Endothelial cell of umbilical vein (primary cell): ENCODE data around the gene CCDC92B. TPM values are rescaled to one million over a fixed set of nuclear protein-coding genes. Genes with fewer than 3 reads are reported as not detected.

Experiments
- BruUV-seq: library from RNA; stranded (reverse); fragments of 400-500 nt; replicated peaks from 2 replicates; lab custom pipeline; 2021; lab: Mats Ljungman, UMichigan
- CTCF ChIA-PET: fragments of 300-600, 350-600 bp; sonication (Branson Sonifier 250); formaldehyde crosslinking; loops from one replicate; lab custom pipeline; 2021; ENCODE audit warnings: antibody characterized with exemption, inconsistent platforms; lab: Charles Lee
- POLR2A ChIA-PET: fragments of 300-600, 350-600 bp; sonication (Branson Sonifier 250); formaldehyde crosslinking; loops from one replicate; lab custom pipeline; 2021; ENCODE audit warnings: antibody characterized with exemption, inconsistent platforms; lab: Charles Lee
- DNase-seq: peaks from one replicate; pipeline ENCODE4 v3.0.0-alpha.2; 2011; ENCODE audit warnings: low read depth, low spot score
- FAIRE-seq: peaks from 2 replicates; lab custom pipeline; 2011; peaks lifted over from hg19 to GRCh38; lab: Jason Lieb, UNC
- H2AFZ ChIP-seq: 2 replicates; pipeline ENCODE4 v1.6.0; 2012; ENCODE audit warnings: low read depth, low read length, control low read depth, inconsistent platforms
- H3K27ac ChIP-seq: 2 replicates; pipeline ENCODE4 v1.5.1; 2011; ENCODE audit warnings: low read depth, mild to moderate bottlenecking, control low read depth, low read length, moderate library complexity; ENCODE audit not compliant: insufficient read depth
- H3K27me3 ChIP-seq, 2 experiments: 2 replicates each; pipeline versions ENCODE4 v1.6.0 to v1.6.1; 2011; ENCODE audit warnings: low read length in 2 of 2, mixed read lengths in 1 of 2; ENCODE audit not compliant: control insufficient read depth in 2 of 2, insufficient read depth in 2 of 2
- H3K36me3 ChIP-seq, 2 experiments: 2 replicates in 1 of 2; 3 replicates in 1 of 2; pipeline ENCODE4 v1.5.1; 2011; ENCODE audit warnings: low read length in 2 of 2, mild to moderate bottlenecking in 1 of 2, moderate library complexity in 1 of 2; ENCODE audit not compliant: control insufficient read depth in 2 of 2, insufficient read depth in 2 of 2; ENCODE audit errors: extremely low read depth in 1 of 2
- H3K4me1 ChIP-seq: 3 replicates; pipeline ENCODE4 v1.5.1; 2011; ENCODE audit warnings: mild to moderate bottlenecking, low read length; ENCODE audit not compliant: control insufficient read depth, insufficient read depth; ENCODE audit errors: extremely low read depth
- H3K4me2 ChIP-seq: 2 replicates; pipeline ENCODE4 v1.6.1; 2011; ENCODE audit warnings: low read length, control low read depth, mixed read lengths; ENCODE audit not compliant: insufficient read depth
- H3K4me3 ChIP-seq, 3 experiments: fragments of 200-600 bp in 1 of 3; sonication (generic), shearing (Covaris generic) in 1 of 3; replicated peaks in 1 of 3; 2 replicates each; pipeline ENCODE4 v1.5.1; 2011 to 2016; ENCODE audit warnings: control low read depth in 3 of 3, low read length in 3 of 3, mild to moderate bottlenecking in 2 of 3, inconsistent platforms in 1 of 3, low read depth in 1 of 3, moderate library complexity in 1 of 3; ENCODE audit not compliant: insufficient read depth in 1 of 3
- H3K79me2 ChIP-seq: 2 replicates; pipeline ENCODE4 v1.6.0; 2012; ENCODE audit warnings: low read length, inconsistent platforms; ENCODE audit not compliant: control insufficient read depth, insufficient read depth
- H3K9ac ChIP-seq: replicated peaks from 2 replicates; pipeline ENCODE3; 2011; ENCODE audit warnings: low read length, control low read depth; ENCODE audit not compliant: insufficient read depth; ENCODE audit errors: extremely low read depth
- H3K9me1 ChIP-seq: replicated peaks from 3 replicates; pipeline ENCODE4 v1.6.0; 2011; ENCODE audit warnings: mild to moderate bottlenecking, low read length; ENCODE audit not compliant: control insufficient read depth, insufficient read depth; ENCODE audit errors: extremely low read depth
- H3K9me3 ChIP-seq: replicated peaks from 2 replicates; pipeline ENCODE4 v1.5.1; 2012; ENCODE audit warnings: low read length, inconsistent platforms; ENCODE audit not compliant: control insufficient read depth, insufficient read depth
- H4K20me1 ChIP-seq: replicated peaks from 2 replicates; pipeline ENCODE3; 2011; ENCODE audit warnings: mild to moderate bottlenecking, low read length; ENCODE audit not compliant: control insufficient read depth, insufficient read depth; ENCODE audit errors: extremely low read depth
- CTCF ChIP-seq, 2 donors: IDR thresholded peaks; 1 replicate in 1 of 2; 2 replicates in 1 of 2; pipeline ENCODE4 v1.5.1; 2011; ENCODE audit warnings: low read length in 2 of 2, mild to moderate bottlenecking in 2 of 2, moderate library complexity in 2 of 2, control low read depth in 1 of 2, inconsistent platforms in 1 of 2, low read depth in 1 of 2; ENCODE audit not compliant: insufficient read depth in 1 of 2; ENCODE audit errors: extremely low read depth in 1 of 2
- EZH2 ChIP-seq: IDR thresholded peaks from 2 replicates; pipeline ENCODE4 v1.6.1; 2012; ENCODE audit warnings: borderline replicate concordance, low read depth, mild to moderate bottlenecking, moderate library complexity, low read length, inconsistent platforms; ENCODE audit not compliant: severe bottlenecking
- FOS ChIP-seq: IDR thresholded peaks from 2 replicates; pipeline ENCODE4 v1.6.1; 2011; ENCODE audit warnings: mild to moderate bottlenecking, low read length, moderate library complexity, borderline replicate concordance; ENCODE audit not compliant: insufficient read depth
- GATA2 ChIP-seq: IDR thresholded peaks from 2 replicates; pipeline ENCODE4 v1.7.0; 2011; ENCODE audit warnings: low read depth, mild to moderate bottlenecking, moderate library complexity, mixed read lengths, low read length; ENCODE audit not compliant: insufficient read length, insufficient read depth
- JUN ChIP-seq: IDR thresholded peaks from 2 replicates; pipeline ENCODE4 v1.6.1; 2011; ENCODE audit warnings: borderline replicate concordance, low read depth; ENCODE audit not compliant: insufficient read length, insufficient read depth
- MAX ChIP-seq: IDR thresholded peaks from 2 replicates; pipeline ENCODE4 v1.6.1; 2011; ENCODE audit not compliant: insufficient read depth, insufficient read length
- MYC ChIP-seq: IDR thresholded peaks from one replicate; pipeline ENCODE4 v1.6.1; 2011; ENCODE audit warnings: mild to moderate bottlenecking, low read depth, low read length
- POLR2A ChIP-seq: IDR thresholded peaks from 2 replicates; pipeline ENCODE4 v1.6.1; 2012; ENCODE audit warnings: low read depth, mild to moderate bottlenecking, control low read depth, low read length
- POLR2AphosphoS5 ChIP-seq: IDR thresholded peaks from 2 replicates; pipeline ENCODE4 v1.6.1; 2012; ENCODE audit warnings: low read depth, mild to moderate bottlenecking, control low read depth, low read length, moderate library complexity; ENCODE audit not compliant: insufficient read depth
- dilution Hi-C: fragments of 300-500 bp; cut with MboI; formaldehyde crosslinking; loops from one replicate; pipeline ENCODE4 v1.15.0; 2019; ENCODE audit warnings: low sequenced_read_pairs; ENCODE audit not compliant: extremely low pct_ligation_motif_present
- intact Hi-C: fragments of 100-400 bp; cut with micrococcal nuclease; formaldehyde crosslinking; loops from one replicate; pipeline ENCODE4 v1.10.0; 2022
- polyA plus RNA-seq, 4 experiments: library from polyadenylated mRNA; depleted of rRNA in 3 of 4; stranded (reverse) in 3 of 4; unstranded in 1 of 4; fragments of >200 nt; gene quantifications; 2 replicates each; pipeline versions ENCODE4 v1.2.1 to v1.2.3, GENCODE V29; 2011 to 2012; ENCODE audit warnings: missing spikeins in 1 of 4
- total RNA-seq: library from RNA; stranded (reverse); gene quantifications from 2 replicates; pipeline ENCODE4 v1.2.3, GENCODE V29; 2021

CCDC92B gene
- total and polyA plus RNA-seq, 2 donors (not counting 3 experiments of a cell fraction or from before 2014, with no cell fraction given), result not detected

GRCh38 chr17:2730764-2731353 is 18.6 kb downstream of the CCDC92B start:
- DNase-seq (no peak), FAIRE-seq (no peak)
- H3K36me3 ChIP-seq, result no peaks in the 10 kb centered on the region
- H3K4me1 ChIP-seq, result no peaks in the 10 kb centered on the region
- ChIA-PET CTCF (no interaction called here), POLR2A (no interaction called here)
- no peaks in the 10 kb centered on the region for H3K9me1 ChIP-seq
- H3K9ac ChIP-seq, result no peak overlapping the region
- dilution Hi-C loops, result no loop called here
- H3K9me3 ChIP-seq, result no peaks in the 10 kb centered on the region
- H3K27me3 ChIP-seq, result peaks cover 0 to under 1% of the 10 kb centered on the region in 2 experiments
- no peak overlapping the region for H3K27ac ChIP-seq
- no peak overlapping the region for H3K4me3 ChIP-seq
- no peaks in the 10 kb centered on the region for H3K79me2 ChIP-seq
- intact Hi-C loops, result no loop called here
- TF ChIP-seq MAX (no peak), POLR2A (no peak), EZH2 (no peak), MYC (no peak), POLR2AphosphoS5 (no peak), CTCF (IDR thresholded peaks at IDR 0.05; ENCODE audit: extremely low read depth in 1 of 2, insufficient read depth in 1 of 2, low read depth in 1 of 2, low read length in 2 of 2) (no peak), JUN (no peak), GATA2 (no peak), FOS (no peak)
- no TSS peak for BruUV-seq
- H2AFZ ChIP-seq, result no peak overlapping the region
- no peak overlapping the region for H3K4me2 ChIP-seq
- no peaks in the 10 kb centered on the region for H4K20me1 ChIP-seq
